Amniotic stem cell (primary cell): ENCODE measurements around the gene PLEKHG5.
"Not testable (repeated sequence)": the region's sequence is repeated elsewhere in the genome, so short reads cannot be mapped to it uniquely, and the experiment has no call there.

ENCODE experiments used
- DNase-seq: peaks from one replicate; lab custom pipeline; 2025; lab: John Stamatoyannopoulos, UW

PLEKHG5 gene

GRCh38 chr1:6446665-6447015 is 44.8 kb downstream of the PLEKHG5 start:
- no peak for DNase-seq

DNA sequence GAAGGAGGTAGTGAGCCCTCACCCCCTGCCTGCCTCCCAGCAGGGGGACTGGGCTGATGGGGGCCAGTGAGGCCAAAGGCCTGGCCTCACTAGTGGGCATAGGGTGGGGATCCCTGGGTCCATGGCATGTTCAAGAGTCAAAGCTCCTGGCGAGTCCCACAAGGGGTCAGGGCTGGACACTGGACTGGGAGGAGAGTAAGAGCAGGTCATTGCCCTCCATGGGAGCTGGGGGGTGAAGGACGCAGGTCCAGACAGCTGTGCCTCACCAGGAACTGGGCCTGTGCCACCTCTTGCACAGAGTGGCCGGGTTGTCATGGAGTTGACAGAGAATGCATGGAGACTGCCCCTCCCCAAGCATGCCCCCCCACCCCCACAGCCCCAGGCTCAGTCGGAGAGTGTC is 45.5 kb downstream of the PLEKHG5 start:
- DNase-seq = not testable (repeated sequence)

DNA sequence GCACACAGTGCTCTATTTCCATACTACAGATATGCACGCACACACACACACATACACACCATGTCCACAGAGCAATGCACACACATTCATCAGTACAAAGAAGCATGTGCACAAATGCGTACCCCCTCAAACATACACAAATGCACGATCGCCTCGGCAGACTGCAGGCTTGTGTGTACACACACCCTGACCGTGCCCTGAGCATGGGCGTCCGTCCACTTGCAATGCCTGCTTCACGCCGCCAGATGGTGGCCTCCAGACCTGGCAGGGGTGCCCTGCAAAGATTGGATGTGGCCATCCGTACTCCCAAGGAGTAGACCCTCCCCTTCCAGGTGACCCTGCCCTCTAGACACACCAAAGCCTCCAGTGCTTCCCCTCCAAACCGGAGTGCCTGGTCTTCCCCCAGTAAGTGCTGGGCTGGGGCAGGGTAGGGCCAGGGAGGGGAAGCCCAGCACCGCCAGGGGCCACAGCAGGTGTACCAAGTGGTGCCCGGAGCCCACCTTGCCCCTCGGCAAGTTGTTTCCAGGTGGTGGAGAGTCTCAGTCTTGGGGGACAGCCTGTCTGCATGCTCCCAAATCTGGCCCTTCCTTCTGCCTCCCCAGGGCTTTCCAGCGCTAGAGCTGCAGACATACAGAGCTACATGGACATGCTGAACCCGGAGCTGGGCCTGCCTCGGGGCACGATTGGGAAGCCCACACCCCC is 46.3 kb downstream of the PLEKHG5 start:
- DNase-seq = no peak

DNA sequence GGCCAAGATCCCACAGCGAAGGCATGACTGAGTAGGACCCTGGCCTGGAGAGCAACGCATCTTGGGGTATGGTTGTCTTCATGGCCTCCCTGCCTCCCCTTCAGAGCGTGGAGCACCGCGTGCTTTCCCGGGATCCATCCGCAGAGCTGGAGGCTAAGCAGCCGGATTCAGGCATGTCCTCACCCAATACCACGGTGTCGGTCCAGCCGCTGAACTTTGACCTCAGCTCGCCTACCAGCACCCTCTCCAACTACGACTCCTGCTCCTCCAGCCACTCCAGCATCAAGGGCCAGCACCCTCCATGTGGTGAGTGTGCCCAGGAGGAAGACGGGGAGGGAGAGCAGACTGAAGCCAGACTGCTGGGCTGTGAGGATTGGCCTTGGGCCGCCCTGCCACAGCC is 47.1 kb downstream of the PLEKHG5 start:
- DNase-seq = no peak

DNA sequence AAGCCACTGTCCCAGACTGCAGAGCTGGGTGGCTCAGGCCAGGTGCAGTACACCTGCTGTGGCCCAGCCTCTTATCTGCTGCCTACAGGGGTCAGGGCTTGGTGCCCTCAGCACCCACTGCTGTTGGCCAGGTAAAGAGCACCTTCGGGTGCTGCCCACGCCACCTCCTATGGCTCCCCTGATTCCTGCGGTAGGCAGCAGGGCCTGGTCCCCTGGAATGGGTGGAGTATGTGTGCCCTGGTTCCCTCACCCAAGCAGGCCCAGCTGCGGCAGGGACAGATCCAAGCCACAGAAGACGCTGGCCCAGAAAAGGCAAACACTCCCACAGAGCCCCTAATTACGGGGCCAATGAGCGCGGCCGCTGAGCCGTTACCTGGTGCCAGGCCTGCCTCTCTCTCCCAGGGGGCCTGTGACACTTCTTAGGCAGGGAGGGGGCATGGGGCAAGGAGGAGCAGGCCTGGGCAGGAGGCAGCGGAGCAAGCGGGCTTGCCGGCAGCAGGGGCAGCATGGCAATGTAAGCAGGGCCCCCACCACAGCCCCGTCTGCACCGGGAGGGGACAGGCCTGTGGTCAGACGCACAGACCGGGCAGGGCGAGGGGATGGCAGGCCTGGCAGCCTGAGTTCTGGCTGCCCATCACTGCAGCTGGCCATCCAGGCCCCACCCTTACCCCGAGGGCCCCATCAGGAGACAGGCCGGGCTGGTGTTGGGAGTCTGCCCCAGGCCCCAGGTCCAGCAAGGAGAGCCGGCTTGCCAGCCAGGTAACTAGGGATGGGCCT is 47.9 kb downstream of the PLEKHG5 start:
- DNase-seq = no peak

DNA sequence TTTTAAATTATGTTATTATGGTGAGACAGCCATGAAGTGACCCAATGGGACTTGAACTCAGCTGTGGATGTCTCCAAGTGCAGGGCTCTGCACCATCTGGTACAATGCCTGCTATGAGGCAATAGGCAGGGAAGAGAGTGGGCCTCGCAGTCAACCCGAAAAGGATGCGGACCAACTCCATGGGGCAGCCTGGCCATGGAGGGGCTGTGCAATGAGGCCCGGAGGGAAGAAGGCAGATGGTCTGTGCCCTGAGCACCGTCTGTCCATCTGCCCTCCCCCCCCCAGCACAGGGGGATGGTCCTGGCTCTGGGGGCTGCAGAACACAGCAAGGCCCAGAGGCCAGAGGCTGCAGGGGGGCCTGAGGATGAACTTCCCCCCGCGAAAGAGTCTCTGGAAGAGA is 49.9 kb downstream of the PLEKHG5 start:
- DNase-seq = no peak

DNA sequence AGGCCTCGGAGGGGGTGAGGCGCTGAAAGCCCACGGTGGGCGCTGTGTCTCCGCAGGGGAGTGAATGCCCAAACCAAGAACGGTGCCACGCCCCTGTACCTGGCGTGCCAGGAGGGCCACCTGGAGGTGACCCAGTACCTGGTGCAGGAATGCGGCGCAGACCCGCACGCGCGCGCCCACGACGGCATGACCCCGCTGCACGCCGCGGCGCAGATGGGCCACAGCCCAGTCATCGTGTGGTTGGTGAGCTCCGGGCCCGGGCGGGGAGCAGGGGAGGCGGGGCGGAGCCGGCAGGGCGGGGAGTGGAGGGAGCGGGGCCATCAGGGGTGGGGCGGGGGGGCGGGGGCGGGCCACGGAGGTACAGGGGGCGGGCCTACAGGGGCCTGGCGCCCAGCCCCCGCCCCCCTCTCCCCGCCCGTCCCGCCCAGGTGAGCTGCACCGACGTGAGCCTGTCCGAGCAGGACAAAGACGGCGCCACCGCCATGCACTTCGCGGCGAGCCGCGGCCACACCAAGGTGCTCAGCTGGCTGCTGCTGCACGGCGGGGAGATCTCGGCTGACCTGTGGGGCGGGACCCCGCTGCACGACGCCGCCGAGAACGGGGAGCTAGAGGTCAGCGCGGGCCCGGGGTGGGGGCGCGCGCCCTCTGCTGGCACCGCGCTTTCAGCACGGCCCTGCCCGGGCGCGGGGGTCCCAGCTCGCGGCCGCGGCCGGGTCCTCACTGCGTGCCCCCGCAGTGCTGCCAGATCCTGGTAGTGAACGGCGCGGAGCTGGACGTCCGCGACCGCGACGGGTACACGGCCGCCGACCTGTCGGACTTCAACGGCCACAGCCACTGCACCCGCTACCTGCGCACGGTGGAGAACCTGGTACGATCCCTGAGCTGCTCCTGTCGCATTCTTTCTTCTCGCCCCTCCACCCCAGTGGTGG is 51.0 kb downstream of the PLEKHG5 start:
- DNase-seq = no peak

GRCh38 chr1:6438047-6438525 is 53.4 kb downstream of the PLEKHG5 start:
- peak; percentile 13 for DNase-seq

DNA sequence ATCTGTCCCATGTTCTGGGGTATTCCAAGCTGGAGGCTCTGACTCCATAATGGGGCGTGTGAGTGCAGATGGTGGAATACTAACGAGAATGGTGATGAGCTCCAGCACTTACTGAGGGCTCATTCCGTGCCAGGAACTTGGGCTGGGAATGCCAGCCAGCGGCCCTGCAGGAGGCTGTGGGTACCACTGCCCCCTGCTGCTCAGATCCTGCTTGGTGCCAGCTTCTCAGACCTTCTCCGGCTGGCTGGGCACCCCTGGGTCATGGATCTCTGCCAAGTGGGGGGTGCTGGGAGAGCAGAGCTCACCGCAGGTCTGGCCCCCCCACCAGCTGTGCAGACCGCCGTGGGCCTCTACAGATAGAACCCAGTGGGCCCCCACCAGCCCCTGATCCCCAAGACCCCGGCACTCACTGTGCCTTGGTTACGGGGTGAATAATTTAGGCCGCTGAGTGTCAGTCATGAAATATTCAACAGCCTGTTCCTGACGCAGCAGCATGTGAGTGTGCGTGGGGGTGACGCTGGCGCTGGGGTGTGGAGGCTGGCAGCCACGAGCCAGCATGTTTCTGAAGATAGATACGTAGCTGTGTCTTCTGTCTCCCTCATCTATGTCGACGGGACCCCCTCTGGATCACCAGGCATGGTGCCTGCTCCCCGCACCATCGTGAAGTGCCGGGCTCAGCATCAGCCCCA is 54.3 kb downstream of the PLEKHG5 start:
- DNase-seq = not testable (repeated sequence)

GRCh38 chr1:6436277-6436676 is 55.2 kb downstream of the PLEKHG5 start:
- not testable (repeated sequence) for DNase-seq

DNA sequence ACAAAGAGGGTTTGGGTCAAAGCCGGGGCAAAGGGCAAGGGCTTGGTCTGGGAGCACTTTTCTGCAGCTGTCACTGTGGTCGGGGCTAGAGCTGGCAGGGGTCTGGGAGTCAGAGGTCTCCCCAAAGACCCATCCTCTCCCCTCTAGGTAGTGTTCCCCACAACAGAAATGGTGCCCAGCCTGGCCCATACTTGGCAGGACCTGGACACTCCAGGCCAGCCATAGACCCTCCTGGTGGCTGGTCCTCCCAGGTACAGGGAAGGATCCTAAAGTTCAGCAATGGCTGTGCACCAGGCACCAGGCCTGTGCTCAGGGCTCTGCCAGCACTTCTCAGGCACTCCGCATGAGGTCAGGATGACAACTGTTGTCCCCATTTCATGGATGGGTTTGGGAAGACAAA is 55.9 kb downstream of the PLEKHG5 start:
- no peak for DNase-seq

GRCh38 chr1:6435129-6435528 is 56.3 kb downstream of the PLEKHG5 start:
- DNase-seq = no peak

GRCh38 chr1:6434186-6434585 is 57.3 kb downstream of the PLEKHG5 start:
- no peak for DNase-seq

DNA sequence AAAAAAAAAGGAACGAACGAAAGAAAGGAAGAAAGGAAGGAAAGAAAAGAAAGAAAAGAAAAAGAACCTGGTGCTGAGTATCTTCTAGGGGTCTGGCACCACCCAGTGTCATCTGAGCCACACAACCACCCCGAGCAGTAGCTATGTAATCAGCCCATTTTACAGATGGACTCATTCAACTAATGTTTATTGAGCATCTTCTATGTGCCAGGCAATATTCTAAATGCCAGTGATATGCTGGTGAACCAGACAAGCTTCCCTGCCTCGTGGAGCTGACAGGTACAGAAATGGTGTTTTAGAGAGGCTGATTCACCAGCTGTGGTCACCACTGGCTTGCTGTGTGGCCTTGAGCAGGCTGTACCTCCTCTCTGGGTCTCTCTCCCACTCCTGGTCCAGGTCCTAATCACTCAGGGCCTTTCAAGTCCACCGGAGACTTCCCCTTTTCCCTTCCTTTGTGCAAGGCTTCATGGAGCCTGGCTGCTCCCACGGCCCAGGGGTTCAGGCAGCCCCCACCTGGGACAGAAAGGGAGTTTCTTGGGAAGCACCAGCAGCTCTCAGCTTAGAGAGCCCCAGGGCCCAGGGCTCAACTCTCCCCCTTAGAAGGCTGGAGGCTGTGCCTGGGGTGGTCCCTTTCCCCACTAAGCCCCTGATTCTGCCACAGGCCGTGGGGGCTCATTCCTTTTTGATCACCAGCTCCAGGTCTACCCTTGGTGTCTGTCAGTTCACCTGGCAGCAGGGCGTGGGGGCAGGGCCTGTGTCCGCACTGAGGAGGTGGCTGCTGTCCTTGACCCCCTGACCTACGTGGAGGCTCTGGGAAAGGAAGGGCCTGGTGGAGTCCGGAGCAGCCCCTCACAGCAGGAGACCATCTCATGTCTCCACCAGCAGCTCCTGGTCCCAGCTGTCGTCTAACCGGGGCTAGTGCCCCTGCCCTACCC is 59.6 kb downstream of the PLEKHG5 start:
- not testable (repeated sequence) for DNase-seq

GRCh38 chr1:6429660-6430411 is 61.6 kb downstream of the PLEKHG5 start:
- DNase-seq = not testable (repeated sequence)

GRCh38 chr1:6428453-6428852 is 63.0 kb downstream of the PLEKHG5 start:
- not testable (repeated sequence) for DNase-seq

DNA sequence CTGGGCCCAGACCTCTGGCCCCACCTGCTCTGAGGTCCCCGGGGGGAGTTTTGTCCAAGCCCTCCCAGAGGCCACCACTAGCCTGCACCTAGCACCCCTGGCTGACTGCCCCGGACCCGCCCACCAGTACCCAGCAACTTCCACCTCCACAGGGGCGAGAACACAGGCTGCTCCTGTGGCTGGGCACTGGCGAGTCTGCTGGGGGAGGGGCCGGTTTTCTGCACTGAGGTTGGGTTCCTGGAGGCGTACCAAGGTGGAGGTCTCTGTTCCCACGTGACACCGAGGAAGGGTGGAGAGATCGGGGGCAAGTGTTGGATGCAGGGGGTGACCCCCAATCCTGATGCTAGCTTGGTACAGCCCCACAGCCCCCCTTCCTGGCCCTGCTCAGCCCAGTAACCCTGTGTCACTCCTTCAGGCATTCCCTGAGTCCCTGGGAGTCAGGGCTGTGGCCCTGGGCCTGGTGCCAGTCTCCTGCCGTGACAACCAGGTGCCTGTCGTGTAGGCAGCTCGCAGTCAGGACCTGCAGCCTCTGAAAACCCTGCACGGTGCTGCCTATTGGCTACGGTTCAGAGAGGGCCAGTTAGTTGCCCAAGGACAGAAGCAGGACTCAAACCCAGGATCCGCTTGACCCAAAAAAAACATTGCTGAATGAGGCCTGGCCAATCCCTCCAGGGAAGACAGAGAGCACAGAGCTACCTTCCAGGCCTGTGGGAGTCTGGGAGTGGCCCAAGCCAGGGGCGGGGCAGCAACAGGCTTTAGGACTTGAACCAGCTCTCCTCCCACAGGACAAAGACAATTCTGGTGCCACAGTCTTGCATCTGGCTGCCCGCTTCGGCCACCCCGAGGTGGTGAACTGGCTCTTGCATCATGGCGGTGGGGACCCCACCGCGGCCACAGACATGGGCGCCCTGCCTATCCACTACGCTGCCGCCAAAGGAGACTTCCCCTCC is 63.8 kb downstream of the PLEKHG5 start:
- no peak for DNase-seq

- no peak for DNase-seq
Measured at GRCh38 chr1:6426972-6427350, 64.5 kb downstream of the PLEKHG5 start.
